HG02870 (cell line): ENCODE measurements around the gene C16orf96.
A peak's percentile ranks its signal among the peaks of the same experiment; 100 is the strongest.

ENCODE experiments used
- ATAC-seq: cut with Tn5 transposase; IDR thresholded peaks from one replicate; pipeline ENCODE4 v1.9.1; 2021; ENCODE audit warnings: mild to moderate bottlenecking, moderate library complexity; ENCODE audit not compliant: unreplicated experiment

The C16orf96 gene

GRCh38 chr16:4525069-4525468 is 31.1 kb upstream of the C16orf96 start:
- ATAC-seq: no peak

GRCh38 chr16:4525634-4526277 is 30.4 kb upstream of the C16orf96 start:
- no peak for ATAC-seq

GRCh38 chr16:4529085-4530060 is 26.8 kb upstream of the C16orf96 start:
- no peak for ATAC-seq

GRCh38 chr16:4531811-4532210 is 24.3 kb upstream of the C16orf96 start:
- ATAC-seq: no peak

- ATAC-seq: no peak
Observed at GRCh38 chr16:4532238-4532637, 23.9 kb upstream of the C16orf96 start.

GRCh38 chr16:4533490-4533889 is 22.6 kb upstream of the C16orf96 start:
- no peak for ATAC-seq

GRCh38 chr16:4534151-4534790 is 21.9 kb upstream of the C16orf96 start:
- no peak for ATAC-seq

GRCh38 chr16:4535627-4536108 is 20.5 kb upstream of the C16orf96 start:
- ATAC-seq: no peak

GRCh38 chr16:4536391-4537106 is 19.6 kb upstream of the C16orf96 start:
- ATAC-seq: no peak

GRCh38 chr16:4537376-4538343 is 18.5 kb upstream of the C16orf96 start:
- peak; percentile 25 for ATAC-seq

GRCh38 chr16:4538350-4539235 is 17.5 kb upstream of the C16orf96 start, which contains the start of gene CDIP1:
TSS of gene CDIP1 (minus strand) at chr16:4538773. CDS start at chr16:4514130, 24,643 bp downstream.
- ATAC-seq: peak; percentile 72

- no peak for ATAC-seq
Observed at GRCh38 chr16:4539716-4540284, 16.3 kb upstream of the C16orf96 start.

- no peak for ATAC-seq
Observed at GRCh38 chr16:4544473-4544872, 11.7 kb upstream of the C16orf96 start.

GRCh38 chr16:4548124-4548523 is 8.0 kb upstream of the C16orf96 start:
- no peak for ATAC-seq

- ATAC-seq: no peak
Observed at GRCh38 chr16:4550591-4550990, 5.5 kb upstream of the C16orf96 start.

GRCh38 chr16:4552541-4552940 is 3.6 kb upstream of the C16orf96 start:
- ATAC-seq: no peak

- ATAC-seq: no peak
Observed at GRCh38 chr16:4556580-4556979, 440 bp downstream of the C16orf96 start.

- no peak for ATAC-seq
Observed at GRCh38 chr16:4557973-4558372, 1.8 kb downstream of the C16orf96 start.
